ENCODE data around the gene DHRS3. TPM values are rescaled to one million over a fixed set of nuclear protein-coding genes. Genes with fewer than 3 reads are reported as not detected.

DHRS3 gene
- total RNA-seq, 6 donors from 2014 or later, result 84.9 to 154 (median 119) TPM

DNA sequence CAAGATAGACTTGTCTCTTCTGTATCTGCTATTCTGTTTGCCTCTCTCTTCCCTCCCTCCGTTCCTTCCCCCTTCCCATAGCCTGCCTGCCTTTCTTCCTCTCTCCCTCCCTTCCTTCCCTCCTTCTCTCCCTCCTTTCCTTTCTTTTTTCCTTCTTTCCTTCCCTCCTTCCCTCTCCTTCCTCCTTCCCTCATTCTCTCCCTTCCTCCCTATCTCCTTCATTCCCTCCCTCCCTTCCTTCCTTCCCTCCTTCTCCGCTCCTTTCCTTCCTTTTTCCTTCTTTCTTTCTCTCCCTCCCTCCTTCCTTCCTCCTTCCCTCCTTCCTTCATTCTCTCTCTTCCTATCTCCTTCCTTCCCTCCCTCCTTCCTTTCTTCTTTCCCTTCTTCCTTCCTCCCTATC, 26.8 kb upstream of the DHRS3 start:
- ATAC-seq (ENCODE audit: low FRiP score in 2 of 2) (no peak), DNase-seq (no peak)
- TF ChIP-seq EP300 (IDR thresholded peaks at IDR 0.05), result no peak
- TF ChIP-seq, protein P1, sequence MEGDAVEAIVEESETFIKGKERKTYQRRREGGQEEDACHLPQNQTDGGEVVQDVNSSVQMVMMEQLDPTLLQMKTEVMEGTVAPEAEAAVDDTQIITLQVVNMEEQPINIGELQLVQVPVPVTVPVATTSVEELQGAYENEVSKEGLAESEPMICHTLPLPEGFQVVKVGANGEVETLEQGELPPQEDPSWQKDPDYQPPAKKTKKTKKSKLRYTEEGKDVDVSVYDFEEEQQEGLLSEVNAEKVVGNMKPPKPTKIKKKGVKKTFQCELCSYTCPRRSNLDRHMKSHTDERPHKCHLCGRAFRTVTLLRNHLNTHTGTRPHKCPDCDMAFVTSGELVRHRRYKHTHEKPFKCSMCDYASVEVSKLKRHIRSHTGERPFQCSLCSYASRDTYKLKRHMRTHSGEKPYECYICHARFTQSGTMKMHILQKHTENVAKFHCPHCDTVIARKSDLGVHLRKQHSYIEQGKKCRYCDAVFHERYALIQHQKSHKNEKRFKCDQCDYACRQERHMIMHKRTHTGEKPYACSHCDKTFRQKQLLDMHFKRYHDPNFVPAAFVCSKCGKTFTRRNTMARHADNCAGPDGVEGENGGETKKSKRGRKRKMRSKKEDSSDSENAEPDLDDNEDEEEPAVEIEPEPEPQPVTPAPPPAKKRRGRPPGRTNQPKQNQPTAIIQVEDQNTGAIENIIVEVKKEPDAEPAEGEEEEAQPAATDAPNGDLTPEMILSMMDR (IDR thresholded peaks at IDR 0.05), result no peak
- TF ChIP-seq POLR2AphosphoS5 (IDR thresholded peaks at IDR 0.05), result no peak
- no peak for TF ChIP-seq POLR2A (IDR thresholded peaks at IDR 0.05)
- Histone ChIP-seq H3K27ac (no peak overlapping the region), H3K9me3 (peaks cover 4 to 14% (median 13%) of the 10 kb centered on the region in 4 donors), H3K36me3 (no peaks in the 10 kb centered on the region), H3K27me3 (no peaks in the 10 kb centered on the region), H3K4me1 (no peaks in the 10 kb centered on the region), H3K4me3 (no peak overlapping the region)
- WGBS, 2 donors, result 87 to 95% methylated on average over 2 of the region's 2 CpGs

DNA sequence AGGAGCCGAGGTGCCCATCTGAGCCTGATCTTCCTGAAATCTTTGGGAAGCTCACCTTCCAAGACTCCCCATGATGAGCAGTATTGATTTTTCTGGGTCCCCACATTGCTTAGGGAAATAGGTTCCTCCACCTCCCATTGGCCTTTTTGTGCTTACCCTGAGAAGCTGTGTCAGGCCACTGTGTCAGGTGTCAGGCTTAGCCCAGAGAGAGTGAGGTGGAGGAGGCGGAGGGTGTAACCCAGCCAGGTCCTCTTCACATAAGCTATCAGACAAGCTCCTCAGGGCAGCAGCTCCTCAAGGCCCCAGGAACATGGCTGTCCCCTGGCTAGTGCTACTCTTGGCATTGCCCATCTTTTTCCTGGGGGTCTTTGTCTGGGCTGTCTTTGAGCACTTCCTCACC, 26.2 kb upstream of the DHRS3 start:
- TF ChIP-seq POLR2AphosphoS5 (IDR thresholded peaks at IDR 0.05), result no peak
- no peak for TF ChIP-seq EP300 (IDR thresholded peaks at IDR 0.05)
- TF ChIP-seq, protein P1 (IDR thresholded peaks at IDR 0.05), result no peak
- no peak for TF ChIP-seq POLR2A (IDR thresholded peaks at IDR 0.05)
- WGBS, 2 donors, result 82 to 88% methylated on average over 2 of the region's 2 CpGs
- no peak overlapping the region for H3K27ac ChIP-seq
- H3K4me1 ChIP-seq, result no peaks in the 10 kb centered on the region
- ATAC-seq (ENCODE audit: low FRiP score in 2 of 2), result no peak
- DNase-seq, result no peak
- H3K27me3 ChIP-seq, result no peaks in the 10 kb centered on the region
- H3K9me3 ChIP-seq, result peaks cover 4 to 20% (median 19%) of the 10 kb centered on the region in 4 donors
- H3K4me3 ChIP-seq, result no peak overlapping the region
- no peaks in the 10 kb centered on the region for H3K36me3 ChIP-seq

DNA sequence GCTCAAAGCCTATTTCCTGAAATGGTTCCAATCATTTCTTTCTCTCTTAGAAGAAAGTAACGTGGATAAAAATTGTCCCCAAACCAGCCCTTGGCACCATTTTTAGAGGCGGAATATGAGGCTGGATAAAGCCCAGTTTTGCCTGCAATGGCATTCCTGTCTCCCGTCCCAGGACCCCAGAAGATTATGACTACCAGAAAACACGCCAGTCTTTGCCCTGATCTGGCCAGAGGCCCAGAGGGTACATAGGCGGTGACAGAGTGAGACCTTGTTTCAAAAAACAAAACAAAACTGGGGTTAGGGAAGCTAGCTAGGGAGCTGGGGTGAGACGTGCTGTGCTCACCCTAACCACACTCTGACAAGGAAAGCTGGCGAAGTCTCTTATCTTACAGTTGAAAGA, 25.8 kb upstream of the DHRS3 start, which contains the start of gene AADACL4:
TSS of gene AADACL4 (plus strand) at position 301 of the 400 bp plus-strand sequence. CDS start 462 bp downstream, outside the sequence.
- Histone ChIP-seq H3K36me3 (no peaks in the 10 kb centered on the region), H3K27me3 (no peaks in the 10 kb centered on the region), H3K27ac (no peak within 1 kb of the TSS), H3K4me1 (no peaks in the 10 kb centered on the region), H3K4me3 (no peak within 1 kb of the TSS), H3K9me3 (peaks cover 4 to 22% (median 21%) of the 10 kb centered on the region in 4 donors)
- WGBS, 2 donors, result 82 to 83% methylated on average over 7 of the region's 7 CpGs
- DNase-seq (no peak), ATAC-seq (ENCODE audit: low FRiP score in 2 of 2) (no peak)
- TF ChIP-seq EP300 (IDR thresholded peaks at IDR 0.05), result no peak

DNA sequence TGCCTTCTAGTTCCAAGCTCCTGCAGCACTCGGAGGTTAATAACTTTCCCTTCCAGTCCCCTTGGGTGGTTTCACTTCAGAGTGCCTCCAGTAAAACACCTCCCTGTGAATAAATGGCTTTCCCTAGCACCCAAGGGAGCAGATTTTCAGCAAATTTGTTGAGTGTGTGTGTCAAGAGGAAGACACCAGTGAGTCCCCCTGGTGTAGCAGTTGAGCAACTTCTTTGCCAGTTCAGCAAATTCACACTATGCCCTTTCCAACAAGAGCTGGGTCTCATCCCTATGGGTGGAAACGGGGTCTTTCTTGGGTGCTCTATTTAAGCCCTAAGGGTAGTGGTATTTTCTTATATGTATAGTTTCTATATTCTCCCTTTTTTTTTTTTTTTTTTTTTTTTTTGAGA, 25.1 kb upstream of the DHRS3 start:
- Histone ChIP-seq H3K36me3 (no peaks in the 10 kb centered on the region), H3K4me1 (no peaks in the 10 kb centered on the region), H3K4me3 (no peak overlapping the region), H3K27ac (no peak overlapping the region), H3K27me3 (no peaks in the 10 kb centered on the region), H3K9me3 (peaks cover 4 to 22% (median 21%) of the 10 kb centered on the region in 4 donors)
- TF ChIP-seq POLR2A (IDR thresholded peaks at IDR 0.05) (no peak), POLR2AphosphoS5 (IDR thresholded peaks at IDR 0.05) (no peak)
- ATAC-seq (ENCODE audit: low FRiP score in 2 of 2) (no peak), DNase-seq (no peak)
- 92 to 93% methylated on average over 2 of the region's 2 CpGs for whole genome bisulfite sequencing, 2 donors

DNA sequence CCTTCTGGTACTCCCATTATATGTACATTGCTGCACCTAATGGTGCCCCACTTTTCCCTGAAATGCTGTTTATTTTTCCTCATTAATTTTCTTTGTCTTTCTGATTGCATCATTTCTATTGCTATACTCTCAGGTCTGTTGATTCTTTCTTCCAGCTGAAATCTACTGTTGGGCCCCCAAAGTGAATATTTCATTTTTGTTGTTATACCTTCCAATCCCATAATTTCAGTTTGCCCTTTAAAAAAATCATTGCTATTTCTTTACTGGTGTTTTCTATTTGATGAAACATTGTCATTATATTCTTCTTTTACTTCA, 22.9 kb upstream of the DHRS3 start:
- H3K36me3 ChIP-seq, result no peaks in the 10 kb centered on the region
- peaks cover 4 to 22% (median 21%) of the 10 kb centered on the region in 4 donors for H3K9me3 ChIP-seq
- H3K27ac ChIP-seq, result no peak overlapping the region
- ATAC-seq (ENCODE audit: low FRiP score in 2 of 2) (no peak), DNase-seq (no peak)
- no peak for TF ChIP-seq POLR2AphosphoS5 (IDR thresholded peaks at IDR 0.05)
- no peak for TF ChIP-seq EP300 (IDR thresholded peaks at IDR 0.05)
- no peak for TF ChIP-seq POLR2A (IDR thresholded peaks at IDR 0.05)
- TF ChIP-seq, protein P1 (IDR thresholded peaks at IDR 0.05), result no peak
- H3K4me1 ChIP-seq, result peaks cover 0 to 8% (median 7%) of the 10 kb centered on the region in 4 donors
- H3K4me3 ChIP-seq, result no peak overlapping the region
- H3K27me3 ChIP-seq, result no peaks in the 10 kb centered on the region

DNA sequence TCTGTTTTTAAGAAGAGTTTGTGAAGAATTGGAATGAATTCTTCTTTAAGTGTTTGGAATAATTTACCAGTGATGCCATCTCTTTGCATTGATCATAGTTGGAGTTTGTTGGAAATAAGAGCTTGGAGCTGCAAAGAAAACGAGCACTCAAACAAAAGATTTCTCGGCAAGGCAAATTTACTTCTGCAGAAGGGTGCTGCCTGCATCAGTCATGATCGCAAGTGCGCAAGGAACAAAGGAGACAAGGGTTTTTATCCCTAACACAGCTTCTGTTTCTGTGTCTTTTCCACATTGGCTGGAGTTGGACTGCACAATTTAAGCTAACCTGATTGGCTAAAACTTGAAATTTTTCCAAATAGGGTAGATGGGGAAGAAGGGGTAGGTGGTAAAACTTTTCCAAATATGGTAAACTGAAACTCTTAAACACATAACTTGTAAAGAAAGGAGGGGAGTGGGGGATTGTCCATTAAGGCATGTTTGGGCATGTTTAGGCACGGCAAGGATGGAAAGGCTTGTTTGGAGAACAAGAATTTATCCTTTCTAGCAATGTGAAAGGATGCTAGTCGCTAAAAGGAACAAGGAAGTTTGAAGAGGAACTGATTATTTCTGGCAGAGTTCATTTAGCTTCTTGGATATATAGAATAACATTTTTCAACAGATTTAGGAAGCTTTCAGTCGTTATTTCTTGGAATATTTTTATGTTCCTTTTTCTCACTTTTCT, 22.4 kb upstream of the DHRS3 start:
- no peaks in the 10 kb centered on the region for H3K36me3 ChIP-seq
- peaks cover 0 to 8% (median 7%) of the 10 kb centered on the region in 4 donors for H3K4me1 ChIP-seq
- 87 to 91% methylated on average over 7 of the region's 7 CpGs for WGBS, 2 donors
- DNase-seq (no peak), ATAC-seq (ENCODE audit: low FRiP score in 2 of 2) (no peak)
- no peak overlapping the region for H3K4me3 ChIP-seq
- H3K27ac ChIP-seq, result no peak overlapping the region
- peaks cover 4 to 22% (median 21%) of the 10 kb centered on the region in 4 donors for H3K9me3 ChIP-seq
- no peaks in the 10 kb centered on the region for H3K27me3 ChIP-seq
- TF ChIP-seq POLR2AphosphoS5 (IDR thresholded peaks at IDR 0.05), result no peak
- TF ChIP-seq EP300 (IDR thresholded peaks at IDR 0.05), result no peak
- TF ChIP-seq, protein P1 (IDR thresholded peaks at IDR 0.05), result no peak
- no peak for TF ChIP-seq POLR2A (IDR thresholded peaks at IDR 0.05)
